Neural crest cell (in vitro differentiated cells): ENCODE data around the gene SGMS1. TPM values are rescaled to one million over a fixed set of nuclear protein-coding genes. Genes with fewer than 3 reads are reported as not detected.

Experiments
- DNase-seq: peaks from one replicate; pipeline ENCODE4 v3.0.0; 2021; ENCODE audit warnings: low read depth, mixed read lengths, low spot score
- H3K27ac Mint-ChIP-seq: one replicate; pipeline ENCODE4 v1.8.0; 2021; ENCODE audit warnings: mild to moderate bottlenecking, mixed read lengths; ENCODE audit not compliant: unreplicated experiment
- H3K27me3 Mint-ChIP-seq: 2 replicates; pipeline ENCODE4 v1.8.0; 2021; ENCODE audit warnings: low read depth, mild to moderate bottlenecking, mixed read lengths
- H3K36me3 Mint-ChIP-seq: 2 replicates; pipeline ENCODE4 v1.8.0; 2021; ENCODE audit warnings: low read depth, mild to moderate bottlenecking, mixed read lengths
- H3K4me1 Mint-ChIP-seq: 2 replicates; pipeline ENCODE4 v1.8.0; 2021; ENCODE audit warnings: mixed read lengths
- H3K4me3 Mint-ChIP-seq: one replicate; pipeline ENCODE4 v1.8.0; 2021; ENCODE audit warnings: mild to moderate bottlenecking, mixed read lengths
- H3K9me3 Mint-ChIP-seq: 2 replicates; pipeline ENCODE4 v1.8.0; 2021; ENCODE audit warnings: mixed read lengths
- CTCF ChIP-seq: fragments of 200-600 bp; sonication (generic); conservative IDR thresholded peaks from 2 replicates; pipeline ENCODE4 v1.5.0; 2021; ENCODE audit warnings: antibody characterized with exemption, mild to moderate bottlenecking
- total RNA-seq: library from RNA; stranded (reverse); gene quantifications from 2 replicates; pipeline ENCODE4 v1.2.1, GENCODE V29; 2021

SGMS1 gene
- total RNA-seq, 1 donor from 2014 or later = 14.4 TPM

GRCh38 chr10:50580262-50580891 is 43.4 kb downstream of the SGMS1 start:
- H3K9me3 Mint-ChIP-seq = no peaks in the 10 kb centered on the region
- DNase-seq = no peak
- H3K27ac Mint-ChIP-seq = no peak overlapping the region
- H3K4me3 Mint-ChIP-seq = no peak overlapping the region
- peaks cover 23% of the 10 kb centered on the region for H3K4me1 Mint-ChIP-seq
- H3K36me3 Mint-ChIP-seq = no peaks in the 10 kb centered on the region
- no peaks in the 10 kb centered on the region for H3K27me3 Mint-ChIP-seq
- TF ChIP-seq CTCF = no peak

- H3K9me3 Mint-ChIP-seq = no peaks in the 10 kb centered on the region
- H3K27me3 Mint-ChIP-seq = no peaks in the 10 kb centered on the region
- H3K36me3 Mint-ChIP-seq = no peaks in the 10 kb centered on the region
- no peak overlapping the region for H3K4me3 Mint-ChIP-seq
- TF ChIP-seq CTCF = no peak
- no peak overlapping the region for H3K27ac Mint-ChIP-seq
- no peak for DNase-seq
- H3K4me1 Mint-ChIP-seq = peaks cover 23% of the 10 kb centered on the region
Observed at GRCh38 chr10:50579491-50580261, 44.1 kb downstream of the SGMS1 start.

GRCh38 chr10:50578949-50579348 is 44.8 kb downstream of the SGMS1 start:
- Mint-ChIP-seq H3K4me3 (no peak overlapping the region), H3K27ac (no peak overlapping the region), H3K36me3 (no peaks in the 10 kb centered on the region), H3K9me3 (no peaks in the 10 kb centered on the region), H3K4me1 (peaks cover 23% of the 10 kb centered on the region), H3K27me3 (no peaks in the 10 kb centered on the region)
- no peak for TF ChIP-seq CTCF
- no peak for DNase-seq

GRCh38 chr10:50577681-50578350 is 45.9 kb downstream of the SGMS1 start:
- Mint-ChIP-seq H3K36me3 (no peaks in the 10 kb centered on the region), H3K27me3 (no peaks in the 10 kb centered on the region), H3K4me3 (no peak overlapping the region), H3K4me1 (peaks cover 23% of the 10 kb centered on the region), H3K27ac (no peak overlapping the region), H3K9me3 (peaks cover 2% of the 10 kb centered on the region)
- no peak for TF ChIP-seq CTCF
- DNase-seq = no peak

- no peak for DNase-seq
- Mint-ChIP-seq H3K27ac (no peak overlapping the region), H3K9me3 (peaks cover 2% of the 10 kb centered on the region), H3K36me3 (no peaks in the 10 kb centered on the region), H3K27me3 (no peaks in the 10 kb centered on the region), H3K4me3 (no peak overlapping the region), H3K4me1 (peaks cover 23% of the 10 kb centered on the region)
- TF ChIP-seq CTCF = no peak
Observed at GRCh38 chr10:50577010-50577409, 46.7 kb downstream of the SGMS1 start.
